ENCODE results near the gene SERBP1. TPM values are rescaled to one million over a fixed set of nuclear protein-coding genes. Genes with fewer than 3 reads are reported as not detected.
A peak's percentile ranks its signal among the peaks of the same experiment; 100 is the strongest.

Gene SERBP1
- total and polyA plus RNA-seq, 2 of the 8 experiments (the other 6 are each of a cell fraction or from before 2014, with no cell fraction given), result 229 to 536 TPM

DNA sequence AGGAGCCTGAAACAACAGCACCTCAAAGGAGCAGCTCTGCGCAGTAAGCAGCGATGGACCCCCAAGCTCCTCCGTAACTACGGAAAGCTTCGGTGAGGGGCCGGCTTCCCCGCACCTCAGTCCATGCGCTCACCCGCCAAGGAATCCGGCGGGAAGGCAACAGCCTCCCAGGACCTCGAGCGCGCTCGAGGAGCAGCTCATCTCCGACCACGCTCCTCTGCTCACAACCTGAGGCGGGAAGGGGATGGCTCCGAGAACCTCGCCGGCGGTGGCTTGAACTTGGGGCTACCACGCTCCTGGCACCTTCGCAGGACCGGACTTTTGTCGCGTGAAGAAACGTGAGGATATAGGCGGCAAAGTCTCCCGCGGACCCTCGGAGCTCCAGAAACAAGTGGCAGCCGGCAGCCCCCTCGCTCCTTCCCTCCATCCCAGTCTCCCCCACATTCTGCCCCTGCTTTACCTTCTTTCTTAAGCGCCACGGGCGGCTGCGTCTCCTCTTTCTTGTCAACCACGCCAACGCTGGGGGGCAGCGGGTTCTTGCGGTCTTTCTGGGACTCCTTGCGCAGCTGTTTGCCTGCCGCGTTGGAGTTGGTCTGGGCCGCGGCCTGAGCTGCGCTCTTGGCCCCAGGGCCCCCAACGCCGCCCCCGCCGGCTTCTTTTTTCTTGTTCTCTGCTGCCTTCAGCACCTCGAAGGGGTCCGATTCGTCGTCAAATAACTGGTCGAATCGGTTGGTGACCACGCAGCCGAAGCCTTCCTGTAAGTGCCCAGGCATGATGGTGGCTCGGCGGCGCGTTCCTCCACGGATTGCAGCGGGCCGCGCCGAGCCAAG, 459 bp downstream of the SERBP1 start (continued):
- TF ChIP-seq TBP (IDR thresholded peaks at IDR 0.05; ENCODE audit: low read depth, low read length), result no peak
- TF ChIP-seq, protein P1, sequence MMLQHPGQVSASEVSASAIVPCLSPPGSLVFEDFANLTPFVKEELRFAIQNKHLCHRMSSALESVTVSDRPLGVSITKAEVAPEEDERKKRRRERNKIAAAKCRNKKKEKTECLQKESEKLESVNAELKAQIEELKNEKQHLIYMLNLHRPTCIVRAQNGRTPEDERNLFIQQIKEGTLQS (IDR thresholded peaks at IDR 0.05; ENCODE audit: insufficient read depth, low read depth, low read length), result no peak
- TF ChIP-seq PHF8 (conservative IDR thresholded peaks at IDR 0.05; ENCODE audit: low read depth, low read length), result peak; percentile 30
- TF ChIP-seq YY1 (IDR thresholded peaks at IDR 0.05; ENCODE audit: low read depth, low read length), result no peak
- TF ChIP-seq, protein P2, sequence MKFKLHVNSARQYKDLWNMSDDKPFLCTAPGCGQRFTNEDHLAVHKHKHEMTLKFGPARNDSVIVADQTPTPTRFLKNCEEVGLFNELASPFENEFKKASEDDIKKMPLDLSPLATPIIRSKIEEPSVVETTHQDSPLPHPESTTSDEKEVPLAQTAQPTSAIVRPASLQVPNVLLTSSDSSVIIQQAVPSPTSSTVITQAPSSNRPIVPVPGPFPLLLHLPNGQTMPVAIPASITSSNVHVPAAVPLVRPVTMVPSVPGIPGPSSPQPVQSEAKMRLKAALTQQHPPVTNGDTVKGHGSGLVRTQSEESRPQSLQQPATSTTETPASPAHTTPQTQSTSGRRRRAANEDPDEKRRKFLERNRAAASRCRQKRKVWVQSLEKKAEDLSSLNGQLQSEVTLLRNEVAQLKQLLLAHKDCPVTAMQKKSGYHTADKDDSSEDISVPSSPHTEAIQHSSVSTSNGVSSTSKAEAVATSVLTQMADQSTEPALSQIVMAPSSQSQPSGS (IDR thresholded peaks at IDR 0.05; ENCODE audit: low read length), result no peak
- no peak for TF ChIP-seq JUN (IDR thresholded peaks at IDR 0.05; ENCODE audit: low read depth, low read length)
- peak; percentile 64 for TF ChIP-seq TAF7 (optimal IDR thresholded peaks at IDR 0.05; ENCODE audit: borderline replicate concordance, low read depth, low read length)
- TF ChIP-seq SIN3A (conservative IDR thresholded peaks at IDR 0.05 in 1 of 2, IDR thresholded peaks at IDR 0.05 in 1 of 2; ENCODE audit: low read depth in 1 of 2, low read length in 2 of 2), result no peak; a peak in 1 of 4 replicates
